ENCODE results near the gene CARM1.
"Not testable (repeated sequence)": the region's sequence is repeated elsewhere in the genome, so short reads cannot be mapped to it uniquely, and the experiment has no call there.

The CARM1 gene

DNA sequence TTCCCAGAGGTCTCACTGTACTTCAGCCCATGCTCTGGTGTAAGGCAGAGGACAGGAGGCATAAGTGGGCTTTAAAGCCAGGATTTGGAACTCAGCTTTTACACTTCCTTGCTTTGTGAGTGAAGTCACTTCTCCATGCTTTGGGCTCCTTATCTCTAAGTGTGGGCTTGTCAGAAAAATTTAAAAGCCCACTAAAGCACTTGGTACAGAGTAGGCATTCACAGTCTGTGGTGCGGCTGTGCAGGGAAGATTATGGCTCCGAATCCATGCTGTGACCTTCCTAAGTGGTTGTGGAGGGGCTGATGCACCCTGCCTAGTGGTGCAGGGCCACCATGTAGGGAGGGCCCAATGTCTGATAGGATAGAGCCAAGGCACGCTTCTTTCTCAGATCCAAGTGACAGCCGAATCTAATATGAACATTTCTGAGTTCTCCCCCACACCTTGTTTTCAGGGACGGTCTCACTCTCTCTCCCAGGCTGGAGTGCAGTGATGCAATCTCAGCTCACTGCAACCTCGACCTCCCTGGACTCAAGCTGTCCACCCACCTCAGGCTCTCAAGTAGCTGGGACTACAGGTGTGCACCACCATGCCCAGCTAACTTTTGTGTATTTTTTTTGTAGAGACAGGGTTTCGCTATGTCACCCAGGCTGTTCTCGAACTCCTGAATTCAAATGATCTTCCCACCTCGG, 64.2 kb downstream of the CARM1 start:
- no peak for DNase-seq

DNA sequence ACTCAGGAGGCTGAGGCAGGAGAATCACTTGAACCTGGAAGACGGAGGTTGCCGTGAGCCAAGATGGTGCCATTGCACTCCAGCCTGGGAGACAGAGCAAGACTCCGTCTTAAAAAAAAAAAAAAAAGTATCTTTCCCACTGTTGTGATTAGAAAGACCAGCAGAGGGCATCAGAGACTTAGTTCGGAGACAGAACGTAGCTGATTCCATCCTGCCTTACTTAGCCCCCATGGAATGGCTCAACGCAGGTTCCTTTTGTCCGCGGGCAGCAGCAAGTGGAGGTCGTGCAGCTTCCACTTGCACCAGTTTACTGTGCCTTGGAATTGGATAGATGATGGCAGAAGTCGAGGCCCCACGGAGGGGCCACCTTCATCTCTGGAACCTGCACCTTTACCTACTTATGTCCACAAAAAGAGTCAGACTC, 65.3 kb downstream of the CARM1 start:
- peak; percentile 62 for DNase-seq

DNA sequence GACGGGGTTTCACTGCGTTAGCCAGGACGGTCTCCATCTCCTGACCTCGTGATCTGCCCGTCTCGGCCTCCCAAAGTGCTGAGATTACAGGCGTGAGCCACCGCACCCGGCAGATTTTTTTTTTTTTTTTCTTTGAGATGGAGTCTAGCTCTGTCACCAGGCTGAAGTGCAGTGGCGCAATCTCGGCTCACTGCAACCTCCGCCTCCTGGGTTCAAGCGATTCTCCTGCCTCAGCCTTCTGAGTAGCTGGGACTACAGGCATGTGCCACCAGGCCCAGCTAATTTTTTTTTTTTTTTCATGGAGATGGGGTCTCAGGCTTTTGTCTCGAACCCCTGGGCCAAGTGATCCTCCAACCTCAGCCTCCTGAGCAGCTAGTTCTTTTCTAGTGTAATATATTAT, 70.3 kb downstream of the CARM1 start:
- DNase-seq, result not testable (repeated sequence)

GRCh38 chr19:10943412-10943811, 72.1 kb downstream of the CARM1 start:
- DNase-seq, result not testable (repeated sequence)

DNA sequence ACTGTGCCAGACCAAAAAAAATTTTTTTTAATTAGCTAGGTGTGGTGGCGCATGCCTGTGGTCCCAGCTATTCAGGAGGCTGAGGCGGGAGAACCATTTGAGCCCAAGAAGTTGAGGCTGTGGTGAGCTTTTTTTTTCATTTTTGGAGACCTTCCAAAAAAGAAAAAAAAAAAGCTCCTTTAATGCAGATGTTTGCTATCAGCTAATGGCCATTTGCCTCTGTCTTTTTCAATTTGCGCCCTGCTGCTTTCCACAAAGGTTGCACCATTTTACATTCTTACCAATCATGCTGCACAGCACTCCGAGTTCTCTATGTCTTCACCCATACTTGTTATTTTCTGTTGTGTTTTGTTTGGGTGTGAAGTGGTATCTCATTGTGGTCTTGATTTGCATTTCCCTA, 73.9 kb downstream of the CARM1 start:
- no peak for DNase-seq

- DNase-seq, result no peak
These were observed 75.8 kb downstream of the CARM1 start for GRCh38 chr19:10946958-10947657.

DNA sequence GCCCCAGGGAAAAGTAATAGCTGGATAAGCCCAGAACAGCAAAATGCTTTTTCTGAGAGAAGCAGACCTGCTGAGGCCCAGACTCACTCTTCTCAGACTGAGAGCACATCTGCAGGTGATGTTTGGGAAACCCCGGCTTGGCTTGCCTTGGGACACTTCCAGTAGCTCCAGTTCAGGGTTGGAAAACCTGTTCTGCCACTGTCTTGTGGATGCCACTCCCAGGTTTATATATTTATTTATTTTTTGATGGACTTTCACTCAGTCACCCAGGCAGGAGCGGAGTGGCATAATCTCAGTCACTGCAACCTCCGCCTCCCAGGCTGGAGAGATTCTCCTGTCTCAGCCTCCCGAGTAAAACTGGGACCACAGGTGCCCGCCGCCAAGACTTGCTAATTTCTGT, 81.5 kb downstream of the CARM1 start:
- peak; percentile 44 for DNase-seq

GRCh38 chr19:10959277-10959968, 88.1 kb downstream of the CARM1 start:
- DNase-seq, result not testable (repeated sequence)

- peak; percentile 97 for DNase-seq
These were observed 89.1 kb downstream of the CARM1 start, which contains the start of gene SMARCA4 for GRCh38 chr19:10960314-10961072. TSS of gene SMARCA4 (plus strand) at chr19:10961030. CDS start at chr19:10984152, 23,122 bp downstream.

DNA sequence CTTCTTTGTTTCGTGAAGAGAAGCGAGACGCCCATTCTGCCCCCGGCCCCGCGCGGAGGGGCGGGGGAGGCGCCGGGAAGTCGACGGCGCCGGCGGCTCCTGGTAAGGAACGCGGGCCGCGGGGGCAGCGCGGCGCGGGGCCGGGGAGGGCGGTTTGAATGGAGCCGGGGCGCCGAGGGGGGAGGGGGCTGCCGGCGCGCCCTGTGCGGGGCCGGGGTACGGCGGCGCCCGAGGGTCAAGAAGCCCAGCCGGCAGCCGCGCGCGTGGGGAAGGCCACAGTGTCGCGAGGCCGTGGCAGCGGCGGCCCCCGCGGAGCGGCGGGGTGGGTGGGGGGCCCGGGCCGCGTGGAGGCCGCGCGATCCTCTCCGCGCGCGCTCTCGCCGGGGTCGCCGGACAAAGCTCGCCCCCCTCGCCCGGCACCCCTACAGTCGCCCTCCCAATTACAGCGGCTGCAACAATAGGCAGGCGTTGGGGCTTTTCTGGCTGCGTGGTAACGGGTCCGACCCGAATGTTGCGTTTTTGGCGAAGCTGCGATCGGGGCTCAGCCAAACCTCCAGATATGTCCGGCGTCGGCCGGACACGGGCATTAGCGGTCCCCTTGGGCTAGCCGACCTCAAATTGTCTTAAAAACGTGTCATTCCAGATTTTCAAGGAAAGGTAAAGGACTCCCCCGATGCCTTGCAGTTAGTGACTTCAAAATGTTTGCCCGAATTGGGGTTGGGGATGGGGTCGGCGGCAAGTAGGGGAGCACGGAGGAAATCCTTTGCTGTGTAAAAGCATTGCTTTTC, 89.9 kb downstream of the CARM1 start:
- DNase-seq, result no peak

- no peak for DNase-seq
These were observed 91.5 kb downstream of the CARM1 start for GRCh38 chr19:10962863-10963262.

DNA sequence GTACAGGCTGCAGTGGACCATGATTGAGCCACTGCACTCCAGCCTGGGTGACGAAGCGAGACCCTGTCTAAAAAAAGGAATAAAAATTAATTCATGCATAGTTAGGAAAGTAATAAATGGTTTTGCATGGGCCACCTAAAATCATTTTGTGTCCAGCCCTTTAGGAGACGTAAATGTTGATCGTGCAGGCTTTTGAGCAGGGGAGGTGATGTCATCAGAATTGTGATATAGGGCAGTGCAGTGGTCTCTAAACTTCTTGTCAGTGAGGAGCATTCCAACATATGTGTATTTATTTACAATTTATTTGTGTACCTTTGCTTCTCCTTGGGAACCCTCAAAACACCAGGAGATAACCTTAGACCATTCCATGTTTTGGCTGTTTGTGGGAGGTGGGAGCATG, 92.5 kb downstream of the CARM1 start:
- DNase-seq, result no peak

- DNase-seq, result no peak
These were observed 93.5 kb downstream of the CARM1 start for GRCh38 chr19:10964903-10965302.

GRCh38 chr19:10965398-10965797, 94.0 kb downstream of the CARM1 start:
- DNase-seq, result no peak

DNA sequence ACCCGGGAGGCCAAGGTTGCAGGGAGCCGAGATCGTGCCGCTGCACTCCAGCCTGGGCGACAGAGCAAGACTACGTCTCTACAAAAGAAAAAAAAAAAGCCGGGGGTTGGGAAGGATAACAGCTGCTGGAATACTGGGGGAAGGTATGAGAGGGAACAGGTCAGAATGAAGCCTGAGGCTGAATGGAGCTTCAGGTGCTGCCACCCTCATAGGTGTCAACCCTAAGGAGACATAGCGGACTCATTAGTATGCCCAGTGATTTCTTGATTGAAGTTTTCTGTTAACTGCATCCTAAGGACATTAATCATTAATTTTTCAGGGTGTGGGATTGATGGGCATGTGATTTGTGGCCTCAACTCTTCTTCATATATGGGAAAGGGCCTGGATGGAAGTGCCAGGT, 95.5 kb downstream of the CARM1 start:
- no peak for DNase-seq

DNA sequence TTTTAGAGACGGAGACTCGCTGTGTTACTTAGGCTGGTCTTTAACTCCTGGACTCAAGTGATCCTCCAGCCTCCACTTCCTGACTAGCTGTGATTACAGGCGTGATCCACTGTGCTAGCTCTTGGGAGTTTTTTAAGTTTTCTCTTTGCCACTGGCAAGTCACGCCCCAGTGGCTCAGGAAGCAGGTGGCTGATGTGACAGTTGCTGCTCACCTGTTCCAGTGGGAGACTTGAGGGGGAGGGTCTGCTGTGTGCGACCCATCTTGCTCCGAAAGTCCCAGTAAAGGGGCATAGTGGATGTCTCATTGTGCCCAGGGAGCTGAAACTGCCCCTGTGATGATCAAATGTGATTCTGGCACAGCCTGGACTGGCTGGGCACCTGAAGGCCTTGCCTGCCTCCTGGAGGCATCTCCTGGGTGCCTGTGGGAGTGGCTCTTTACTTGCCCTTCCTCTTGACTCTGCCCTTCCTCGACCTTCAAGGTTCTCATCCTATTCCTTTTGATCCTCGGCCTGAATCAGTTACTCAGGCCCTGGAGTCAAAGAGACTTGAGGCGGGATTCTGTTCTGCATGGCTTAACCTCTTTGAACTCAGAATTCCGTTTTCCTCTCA, 97.3 kb downstream of the CARM1 start:
- DNase-seq, result peak; percentile 47

DNA sequence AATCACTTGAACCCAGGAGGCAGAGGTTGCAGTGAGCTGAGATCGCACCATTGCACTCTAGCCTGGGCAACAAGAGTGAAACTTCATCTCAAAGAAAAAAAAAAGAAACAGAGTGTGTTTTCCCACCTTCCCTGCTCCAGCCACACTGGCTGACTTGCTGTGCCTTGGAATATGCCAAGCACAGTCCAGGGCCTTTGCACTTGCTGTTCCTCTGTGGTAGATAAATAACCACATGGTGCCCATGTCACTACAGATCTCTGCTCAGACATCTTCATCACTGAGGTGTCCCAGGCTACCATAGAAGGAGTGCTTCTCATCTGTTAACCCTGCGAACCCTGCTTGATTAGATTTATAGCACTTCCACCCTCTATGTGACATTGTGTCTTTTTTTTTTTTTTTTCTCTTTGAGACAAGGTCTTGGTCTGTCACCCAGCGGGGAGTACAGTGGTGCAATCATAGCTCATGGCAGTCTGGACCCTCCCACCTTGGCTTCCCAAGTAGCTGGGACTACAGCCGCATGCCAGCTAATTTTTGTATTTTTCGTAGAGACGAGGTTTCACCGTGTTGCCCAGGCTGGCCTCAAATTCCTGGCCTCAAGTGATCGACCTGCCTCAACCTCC, 99.9 kb downstream of the CARM1 start:
- no peak for DNase-seq

Data from NCI-H510A (cell line).